ENCODE data around the gene ACP4. TPM values are rescaled to one million over a fixed set of nuclear protein-coding genes. Genes with fewer than 3 reads are reported as not detected.

ACP4 gene
- total RNA-seq, 1 donor, result not detected

DNA sequence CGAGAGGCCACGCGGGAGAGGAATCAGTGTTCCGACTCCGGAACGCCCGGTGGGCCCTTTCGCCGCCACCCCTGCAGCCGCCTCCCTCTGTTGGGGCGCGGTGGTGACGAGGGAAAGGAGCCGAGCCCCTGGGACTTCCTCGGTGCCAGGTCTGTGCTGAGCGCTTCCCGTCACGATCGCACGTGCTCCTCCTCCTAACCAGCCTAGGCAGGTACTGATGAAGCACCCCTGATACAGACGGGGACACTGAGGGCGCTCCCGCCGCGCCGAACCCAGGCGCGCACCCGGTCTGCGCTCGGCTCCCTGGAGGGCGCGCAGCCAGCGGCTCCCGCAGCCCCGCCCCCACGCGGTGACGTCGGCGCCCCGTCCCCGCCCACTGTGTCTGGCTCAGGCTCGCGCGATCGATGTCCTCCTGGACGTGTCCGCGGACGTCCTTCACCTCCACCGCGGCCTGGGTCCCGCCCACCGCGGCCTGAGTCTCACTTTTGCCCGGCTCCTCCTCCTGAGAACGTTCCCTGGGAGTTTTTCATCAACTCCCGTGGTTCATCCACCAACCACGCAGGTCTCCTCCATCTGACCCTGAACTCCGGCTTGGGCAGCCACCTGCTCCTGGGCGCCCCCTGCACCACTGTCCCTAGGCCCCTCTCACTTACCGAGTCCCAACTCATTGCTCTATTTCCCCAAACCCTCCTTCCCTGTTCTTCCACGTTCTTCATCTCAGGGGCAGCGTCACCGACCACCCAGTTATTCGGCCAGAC lies 45.7 kb downstream of the ACP4 start:
- TF ChIP-seq, protein P1, sequence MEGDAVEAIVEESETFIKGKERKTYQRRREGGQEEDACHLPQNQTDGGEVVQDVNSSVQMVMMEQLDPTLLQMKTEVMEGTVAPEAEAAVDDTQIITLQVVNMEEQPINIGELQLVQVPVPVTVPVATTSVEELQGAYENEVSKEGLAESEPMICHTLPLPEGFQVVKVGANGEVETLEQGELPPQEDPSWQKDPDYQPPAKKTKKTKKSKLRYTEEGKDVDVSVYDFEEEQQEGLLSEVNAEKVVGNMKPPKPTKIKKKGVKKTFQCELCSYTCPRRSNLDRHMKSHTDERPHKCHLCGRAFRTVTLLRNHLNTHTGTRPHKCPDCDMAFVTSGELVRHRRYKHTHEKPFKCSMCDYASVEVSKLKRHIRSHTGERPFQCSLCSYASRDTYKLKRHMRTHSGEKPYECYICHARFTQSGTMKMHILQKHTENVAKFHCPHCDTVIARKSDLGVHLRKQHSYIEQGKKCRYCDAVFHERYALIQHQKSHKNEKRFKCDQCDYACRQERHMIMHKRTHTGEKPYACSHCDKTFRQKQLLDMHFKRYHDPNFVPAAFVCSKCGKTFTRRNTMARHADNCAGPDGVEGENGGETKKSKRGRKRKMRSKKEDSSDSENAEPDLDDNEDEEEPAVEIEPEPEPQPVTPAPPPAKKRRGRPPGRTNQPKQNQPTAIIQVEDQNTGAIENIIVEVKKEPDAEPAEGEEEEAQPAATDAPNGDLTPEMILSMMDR (IDR thresholded peaks at IDR 0.05; ENCODE audit: insufficient read depth, low read length), result no peak
- peak overlapping the region; percentile 71 for H3K4me3 ChIP-seq (ENCODE audit: low read depth, low read length)
- DNase-seq (ENCODE audit: low read depth), result peak; percentile 31

DNA sequence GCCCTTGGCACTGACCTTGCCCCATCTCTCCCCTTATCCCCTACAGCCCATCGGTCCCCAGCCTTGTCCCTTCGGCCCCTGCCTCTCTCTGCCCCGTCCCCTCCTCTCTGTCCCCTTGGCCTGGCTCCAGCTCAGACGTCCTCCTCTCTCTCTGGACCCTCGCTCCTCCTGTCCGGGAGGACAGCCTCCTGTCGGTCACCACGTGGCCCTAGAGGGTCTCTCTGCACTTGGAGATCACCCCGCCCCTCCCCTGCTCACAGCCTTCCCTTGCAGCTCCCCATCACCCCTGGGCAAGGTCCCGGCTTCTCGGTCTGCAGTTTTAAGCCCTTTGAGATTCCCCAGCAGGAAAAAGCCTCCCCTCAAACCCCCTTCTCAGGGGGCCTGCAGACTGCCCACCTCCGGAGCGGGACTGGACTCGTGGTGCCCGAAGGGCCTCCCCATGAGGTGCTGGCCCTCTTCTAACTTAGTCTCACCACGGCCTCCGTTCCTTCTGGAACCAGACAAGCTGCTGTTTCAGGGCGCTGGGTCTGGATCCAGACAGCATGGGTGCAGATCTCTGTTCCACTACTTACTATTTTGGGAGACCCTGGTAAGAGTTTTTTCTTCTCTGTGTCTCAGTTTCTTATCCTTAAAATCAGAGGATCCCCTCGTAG lies 46.5 kb downstream of the ACP4 start:
- H3K4me3 ChIP-seq (ENCODE audit: low read depth, low read length), result no peak overlapping the region
- TF ChIP-seq, protein P1 (IDR thresholded peaks at IDR 0.05; ENCODE audit: insufficient read depth, low read length), result no peak
- no peak for DNase-seq (ENCODE audit: low read depth)

DNA sequence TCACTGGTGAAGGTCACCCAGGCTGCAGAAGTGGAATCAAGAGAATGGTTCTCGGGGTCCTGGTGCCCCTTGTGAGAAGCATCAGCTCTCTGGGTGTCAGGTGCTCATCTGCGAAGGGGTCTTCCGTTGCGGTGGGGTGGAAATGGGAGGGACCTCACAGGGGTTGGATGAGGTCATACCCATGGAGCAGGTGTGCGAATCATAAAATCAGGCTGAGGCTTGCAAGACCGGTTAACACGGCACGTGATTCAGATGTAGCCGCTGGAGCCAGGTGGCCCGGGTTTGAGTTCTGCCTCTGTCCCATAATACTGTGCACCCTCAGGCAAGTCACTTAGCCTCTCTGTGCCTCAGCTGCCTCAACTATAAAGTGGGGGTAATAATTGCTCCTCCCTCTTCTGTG lies 47.1 kb downstream of the ACP4 start:
- DNase-seq (ENCODE audit: low read depth), result no peak
- TF ChIP-seq, protein P1 (IDR thresholded peaks at IDR 0.05; ENCODE audit: insufficient read depth, low read length), result no peak
- no peak overlapping the region for H3K4me3 ChIP-seq (ENCODE audit: low read depth, low read length)

DNA sequence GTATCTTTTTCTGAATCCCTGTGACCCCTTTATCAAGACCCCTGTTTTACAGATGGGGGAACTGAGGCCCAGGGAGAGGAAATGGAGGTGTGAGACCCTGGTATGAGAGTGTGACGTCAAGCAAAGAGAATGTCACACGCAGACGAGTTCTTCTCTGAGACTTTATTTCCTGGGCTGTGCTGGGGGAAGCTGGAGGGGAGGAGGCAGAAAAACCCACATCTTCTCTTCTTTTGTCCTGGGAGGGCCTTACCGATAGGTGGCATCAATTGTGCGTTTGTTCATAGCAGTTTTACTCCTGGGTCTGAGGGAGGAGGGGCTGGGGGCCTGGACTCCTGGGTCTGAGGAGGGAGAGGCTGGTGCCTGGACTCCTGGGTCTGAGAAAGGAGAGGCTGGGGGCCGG lies 48.0 kb downstream of the ACP4 start:
- TF ChIP-seq, protein P1 (IDR thresholded peaks at IDR 0.05; ENCODE audit: insufficient read depth, low read length), result peak; percentile 17
- DNase-seq (ENCODE audit: low read depth), result no peak

DNA sequence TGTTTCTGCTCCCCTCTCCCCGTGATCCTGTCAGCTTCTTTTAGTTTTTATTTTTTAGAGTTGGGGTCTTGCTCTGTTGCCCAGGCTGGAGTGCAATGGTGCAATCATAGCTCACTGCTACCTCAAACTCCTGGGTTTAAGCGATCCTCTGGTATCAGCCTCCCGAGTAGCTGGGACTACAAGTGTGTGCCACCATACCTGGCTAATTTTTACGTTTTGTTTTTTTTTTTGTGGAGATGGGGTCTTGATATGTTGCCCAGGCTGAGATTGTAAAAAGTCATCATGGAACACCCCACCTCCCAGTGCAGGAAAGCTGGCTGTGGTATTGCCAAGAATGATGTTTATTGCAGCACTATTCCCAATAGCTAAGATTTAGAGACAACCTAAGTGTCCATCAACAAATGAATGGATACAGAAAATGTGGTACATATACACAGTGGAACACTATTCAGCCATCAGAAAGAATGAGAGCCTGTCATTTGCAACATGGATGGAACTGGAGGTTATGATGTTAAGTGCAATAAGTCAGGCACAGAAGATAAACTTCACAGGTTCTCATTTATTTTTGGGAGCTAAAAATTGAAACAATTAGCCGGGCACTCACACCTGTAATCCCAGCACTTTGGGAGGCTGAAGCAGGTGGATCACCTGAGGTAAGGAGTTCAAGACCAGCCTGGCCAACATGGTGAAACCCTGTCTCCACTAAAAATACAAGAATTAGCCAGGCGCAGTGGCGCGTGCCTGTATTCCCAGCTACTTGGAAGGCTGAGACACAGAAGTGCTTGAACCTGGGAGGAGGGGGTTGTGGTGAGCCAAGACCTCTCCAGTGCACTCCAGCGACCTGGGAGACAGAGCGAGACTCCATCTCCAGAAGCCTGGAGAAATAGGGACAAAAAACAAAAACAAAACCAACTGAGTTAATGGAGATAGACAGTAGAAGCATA lies 49.8 kb downstream of the ACP4 start:
- no peak for DNase-seq (ENCODE audit: low read depth)
- TF ChIP-seq, protein P1 (IDR thresholded peaks at IDR 0.05; ENCODE audit: insufficient read depth, low read length), result no peak
- H3K4me3 ChIP-seq (ENCODE audit: low read depth, low read length), result no peak overlapping the region

More for the DNA sequence above, 48.0 kb downstream of the ACP4 start:
- H3K4me3 ChIP-seq (ENCODE audit: low read depth, low read length), result no peak overlapping the region

DNA sequence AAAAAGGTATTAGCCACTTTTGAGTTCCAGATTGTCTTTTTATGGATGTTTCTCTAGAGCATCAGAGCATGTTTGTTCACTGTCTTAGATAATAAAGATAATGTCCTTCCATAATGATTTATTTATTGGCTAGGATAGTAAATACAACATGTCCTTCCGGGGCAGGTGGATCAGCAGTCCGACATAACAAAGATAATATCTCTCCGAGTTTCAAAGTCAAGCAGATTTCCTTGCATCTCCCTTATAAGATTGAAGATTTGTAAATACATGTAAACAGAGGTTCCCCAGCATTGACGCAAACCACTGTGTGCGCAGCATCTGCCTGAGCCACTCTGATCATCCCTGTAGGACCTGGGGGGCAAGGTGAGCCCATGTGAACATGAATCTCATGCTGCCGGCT lies 51.9 kb downstream of the ACP4 start:
- DNase-seq (ENCODE audit: low read depth), result no peak
- TF ChIP-seq, protein P1 (IDR thresholded peaks at IDR 0.05; ENCODE audit: insufficient read depth, low read length), result no peak
- no peak overlapping the region for H3K4me3 ChIP-seq (ENCODE audit: low read depth, low read length)

Data from fibroblast of the aortic adventitia (primary cell).